Right atrium auricular region (tissue), 2 donors: ENCODE data around the gene HIBADH. TPM values are rescaled to one million over a fixed set of nuclear protein-coding genes. Genes with fewer than 3 reads are reported as not detected.

Experiments used
- DNase-seq: peaks from one replicate; pipeline ENCODE4 v3.0.0-alpha.2; 2019; ENCODE audit warnings: low spot score
- H3K27ac ChIP-seq, 2 donors: fragments of 200-600 bp; sonication (generic); 1 replicate in 1 of 2; 2 replicates in 1 of 2; pipeline ENCODE4 v1.5.1; 2016 to 2019
- H3K27me3 ChIP-seq, 2 donors: fragments of 200-600 bp; sonication (generic); one replicate each; pipeline versions ENCODE4 v1.5.1 to v1.6.0; 2017 to 2019
- H3K36me3 ChIP-seq: fragments of 200-600 bp; sonication (generic); one replicate; pipeline ENCODE4 v1.5.1; 2016
- H3K4me1 ChIP-seq, 2 donors: fragments of 200-600 bp; sonication (generic); one replicate each; pipeline versions ENCODE4 v1.5.1 to v1.6.0; 2017 to 2019
- H3K4me3 ChIP-seq, 2 donors: fragments of 200-600 bp; sonication (generic); 1 replicate in 1 of 2; 2 replicates in 1 of 2; pipeline ENCODE4 v1.5.1; 2017 to 2019; ENCODE audit warnings: mild to moderate bottlenecking in 1 of 2, moderate library complexity in 1 of 2
- H3K9me3 ChIP-seq, 2 donors: fragments of 200-600 bp; sonication (generic); one replicate each; pipeline ENCODE4 v1.5.1; 2019
- CTCF ChIP-seq, 2 donors: fragments of 200-600 bp; sonication (generic); IDR thresholded peaks; one replicate each; pipeline ENCODE4 v1.5.1; 2019; ENCODE audit warnings: antibody characterized with exemption in 2 of 2
- total RNA-seq, 2 donors: library from RNA; depleted of rRNA; stranded (reverse); fragments of >200 nt; gene quantifications; one replicate each; pipeline ENCODE4 v1.1.0, GENCODE V29; 2016

HIBADH gene
- total RNA-seq, 2 donors from 2014 or later, result 42.0 to 95.0 TPM

GRCh38 chr7:27605283-27605682 lies 57.4 kb downstream of the HIBADH start:
- H3K27me3 ChIP-seq, result no peaks in the 10 kb centered on the region
- H3K4me1 ChIP-seq, result no peaks in the 10 kb centered on the region
- H3K9me3 ChIP-seq, result no peaks in the 10 kb centered on the region
- no peaks in the 10 kb centered on the region for H3K36me3 ChIP-seq
- H3K4me3 ChIP-seq, result no peak overlapping the region
- TF ChIP-seq CTCF (IDR thresholded peaks at IDR 0.05), result no peak
- H3K27ac ChIP-seq, result no peak overlapping the region
- no peak for DNase-seq

- TF ChIP-seq CTCF (IDR thresholded peaks at IDR 0.05), result no peak
- no peak overlapping the region for H3K27ac ChIP-seq
- H3K4me3 ChIP-seq, result no peak overlapping the region
- H3K4me1 ChIP-seq, result no peaks in the 10 kb centered on the region
- H3K36me3 ChIP-seq, result no peaks in the 10 kb centered on the region
- no peak for DNase-seq
- no peaks in the 10 kb centered on the region for H3K27me3 ChIP-seq
- no peaks in the 10 kb centered on the region for H3K9me3 ChIP-seq
Measured at GRCh38 chr7:27603813-27604212, 58.9 kb downstream of the HIBADH start.

GRCh38 chr7:27602766-27603165 lies 59.9 kb downstream of the HIBADH start:
- Histone ChIP-seq H3K4me3 (no peak overlapping the region), H3K27me3 (no peaks in the 10 kb centered on the region), H3K27ac (no peak overlapping the region), H3K9me3 (no peaks in the 10 kb centered on the region), H3K4me1 (no peaks in the 10 kb centered on the region), H3K36me3 (no peaks in the 10 kb centered on the region)
- DNase-seq, result no peak
- no peak for TF ChIP-seq CTCF (IDR thresholded peaks at IDR 0.05)

GRCh38 chr7:27601217-27601616 lies 61.5 kb downstream of the HIBADH start:
- Histone ChIP-seq H3K4me1 (no peaks in the 10 kb centered on the region), H3K4me3 (no peak overlapping the region), H3K9me3 (no peaks in the 10 kb centered on the region), H3K27me3 (no peaks in the 10 kb centered on the region), H3K27ac (no peak overlapping the region), H3K36me3 (no peaks in the 10 kb centered on the region)
- no peak for DNase-seq
- TF ChIP-seq CTCF (IDR thresholded peaks at IDR 0.05), result no peak

- Histone ChIP-seq H3K9me3 (no peaks in the 10 kb centered on the region), H3K4me3 (no peak overlapping the region), H3K4me1 (no peaks in the 10 kb centered on the region), H3K27me3 (no peaks in the 10 kb centered on the region), H3K27ac (no peak overlapping the region), H3K36me3 (no peaks in the 10 kb centered on the region)
- no peak for DNase-seq
- TF ChIP-seq CTCF (IDR thresholded peaks at IDR 0.05), result no peak
Measured at GRCh38 chr7:27600247-27600646, 62.4 kb downstream of the HIBADH start.

- no peaks in the 10 kb centered on the region for H3K27me3 ChIP-seq
- no peak overlapping the region for H3K27ac ChIP-seq
- no peak for TF ChIP-seq CTCF (IDR thresholded peaks at IDR 0.05)
- H3K9me3 ChIP-seq, result no peaks in the 10 kb centered on the region
- no peaks in the 10 kb centered on the region for H3K4me1 ChIP-seq
- no peak overlapping the region for H3K4me3 ChIP-seq
- H3K36me3 ChIP-seq, result no peaks in the 10 kb centered on the region
- no peak for DNase-seq
Measured at GRCh38 chr7:27595009-27595408, 67.7 kb downstream of the HIBADH start.
